OCI-LY7 (cell line): ENCODE results near the gene TLCD5. TPM values are rescaled to one million over a fixed set of nuclear protein-coding genes. Genes with fewer than 3 reads are reported as not detected.

Experiments used
- BruUV-seq: library from RNA; stranded (reverse); fragments of 400-500 nt; replicated peaks from 2 replicates; lab custom pipeline; 2021; lab: Mats Ljungman, UMichigan
- CTCF ChIA-PET: fragments of 300-600 bp; sonication (Branson Sonifier 250); formaldehyde crosslinking; loops from one replicate; lab custom pipeline; 2022; ENCODE audit warnings: antibody characterized with exemption; ENCODE audit not compliant: unreplicated experiment; lab: Charles Lee
- POLR2A ChIA-PET: fragments of 300-600 bp; sonication (Branson Sonifier 250); formaldehyde crosslinking; loops from one replicate; lab custom pipeline; 2022; ENCODE audit warnings: antibody characterized with exemption; lab: Charles Lee
- DNase-seq: peaks from one replicate; pipeline ENCODE4 v3.0.0-alpha.2; 2015; ENCODE audit warnings: low spot score
- H2AFZ ChIP-seq: fragments of 200-600 bp; sonication (generic), shearing (Covaris generic); 2 replicates; pipeline ENCODE4 v1.6.1; 2014; ENCODE audit warnings: mild to moderate bottlenecking, antibody characterized with exemption, low read length, moderate library complexity
- H3K27ac ChIP-seq: fragments of 200-600 bp; sonication (generic); 2 replicates; pipeline ENCODE4 v1.5.1; 2014; ENCODE audit warnings: mixed run types, low read depth, mild to moderate bottlenecking, moderate library complexity, low read length, inconsistent platforms; ENCODE audit not compliant: poor library complexity, severe bottlenecking
- H3K36me3 ChIP-seq: fragments of 200-600 bp; sonication (generic); 2 replicates; pipeline ENCODE4 v1.6.1; 2014; ENCODE audit warnings: mild to moderate bottlenecking, antibody characterized with exemption, low read length, moderate library complexity, mixed read lengths; ENCODE audit not compliant: insufficient read depth
- H3K4me1 ChIP-seq: fragments of 200-600 bp; sonication (generic); 2 replicates; pipeline ENCODE4 v1.5.1; 2014; ENCODE audit warnings: mild to moderate bottlenecking, low read length; ENCODE audit not compliant: insufficient read depth, poor library complexity, severe bottlenecking
- H3K4me2 ChIP-seq: fragments of 200-600 bp; sonication (generic); 2 replicates; pipeline ENCODE4 v1.6.1; 2014; ENCODE audit warnings: mild to moderate bottlenecking, low read length
- H3K4me3 ChIP-seq: fragments of 200-600 bp; sonication (generic); 2 replicates; pipeline ENCODE4 v1.5.1; 2014; ENCODE audit warnings: mild to moderate bottlenecking, low read depth, low read length; ENCODE audit not compliant: poor library complexity, severe bottlenecking
- H3K79me2 ChIP-seq: fragments of 200-600 bp; sonication (generic); 2 replicates; pipeline ENCODE4 v1.6.1; 2016; ENCODE audit warnings: low read depth, mild to moderate bottlenecking, low read length, moderate library complexity, mixed read lengths; ENCODE audit not compliant: insufficient read depth
- H3K9me2 ChIP-seq: fragments of 200-600 bp; sonication (generic); 2 replicates; pipeline ENCODE4 v1.6.1; 2016; ENCODE audit warnings: mild to moderate bottlenecking, low read length, mixed read lengths; ENCODE audit not compliant: insufficient read depth
- H3K9me3 ChIP-seq: fragments of 200-600 bp; sonication (generic); 2 replicates; pipeline ENCODE4 v1.6.1; 2014; ENCODE audit warnings: mild to moderate bottlenecking, mixed run types, low read length, mixed read lengths
- H4K20me1 ChIP-seq: fragments of 200-600 bp; sonication (generic); 2 replicates; pipeline ENCODE4 v1.6.1; 2014; ENCODE audit warnings: mild to moderate bottlenecking, antibody characterized with exemption, low read length, moderate library complexity, mixed read lengths; ENCODE audit not compliant: insufficient read depth
- CTCF ChIP-seq: fragments of 200-600 bp; sonication (generic); conservative IDR thresholded peaks from 2 replicates; pipeline ENCODE4 v1.5.1; 2014; ENCODE audit warnings: mild to moderate bottlenecking, antibody characterized with exemption, low read length, moderate library complexity, mixed read lengths
- EZH2phosphoT487 ChIP-seq: fragments of 200-600 bp; sonication (generic); IDR thresholded peaks from 2 replicates; pipeline ENCODE4 v1.6.1; 2018; ENCODE audit warnings: low read depth, borderline replicate concordance, mild to moderate bottlenecking, mixed run types, antibody characterized with exemption, low read length, moderate library complexity, mixed read lengths
- intact Hi-C: fragments of 100-400 bp; cut with micrococcal nuclease; formaldehyde crosslinking; loops from one replicate; pipeline ENCODE4 v1.10.0; 2022; ENCODE audit not compliant: unreplicated experiment
- total RNA-seq, 2 experiments: library from RNA; depleted of rRNA in 1 of 2; stranded (reverse); fragments of >200 nt in 1 of 2; shearing (Covaris generic) in 1 of 2; gene quantifications; 2 replicates each; pipeline ENCODE4 v1.2.3, GENCODE V29; 2014 to 2022

Gene TLCD5
- total RNA-seq, 2 experiments from 2014 or later = 0.60 TPM; not detected in 1

DNA sequence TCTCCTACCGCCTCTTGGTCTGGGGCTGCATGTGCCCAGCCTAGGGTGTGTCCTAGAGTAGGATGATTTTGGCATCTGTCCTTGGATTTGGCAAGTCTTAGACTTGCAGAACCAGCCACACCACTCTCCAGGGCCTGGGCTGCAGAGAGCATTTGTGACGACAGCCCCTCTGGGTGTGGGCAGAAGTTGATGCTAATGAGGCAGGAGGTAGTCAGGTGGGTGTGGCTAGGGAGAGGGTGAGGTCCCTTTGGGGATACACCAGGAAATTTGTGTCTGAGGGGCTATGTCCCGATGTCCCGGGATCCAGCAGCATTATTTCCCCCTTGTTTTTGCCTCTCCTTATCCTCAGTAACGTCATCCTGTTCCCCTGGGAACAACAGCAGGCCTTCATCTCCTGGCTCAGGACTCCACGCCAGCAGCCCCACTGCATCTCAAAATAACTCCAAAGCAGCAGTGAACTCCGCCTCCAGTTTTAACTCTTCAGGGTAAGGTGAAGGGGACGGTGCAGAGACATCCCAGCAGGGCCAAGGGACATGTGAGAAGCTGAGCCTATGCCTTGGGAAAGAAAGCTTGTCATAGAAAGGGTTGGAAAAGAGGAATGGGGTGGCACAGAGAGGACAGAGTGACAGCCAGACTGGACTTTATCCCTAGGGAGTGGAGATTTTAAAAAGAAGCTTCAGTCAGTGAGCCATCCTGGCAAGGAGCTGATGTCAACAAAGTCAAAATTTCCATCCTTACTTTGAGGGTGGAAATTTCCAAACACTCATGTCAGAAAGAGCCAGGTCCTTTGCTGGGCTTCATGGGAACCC lies 8.0 kb upstream of the TLCD5 start:
- no peak overlapping the region for H3K4me3 ChIP-seq
- no peaks in the 10 kb centered on the region for H4K20me1 ChIP-seq
- no peak overlapping the region for H2AFZ ChIP-seq
- intact Hi-C loops = no loop called here
- H3K4me1 ChIP-seq = no peaks in the 10 kb centered on the region
- H3K27ac ChIP-seq = no peak overlapping the region
- no peaks in the 10 kb centered on the region for H3K36me3 ChIP-seq
- H3K9me2 ChIP-seq = no peaks in the 10 kb centered on the region
- BruUV-seq = no TSS peak
- DNase-seq = no peak
- H3K9me3 ChIP-seq = no peaks in the 10 kb centered on the region
- ChIA-PET POLR2A (interaction anchor here (0.6 kb wide), 1 partner anchor 402 kb away, joined by 3 read pairs; no protein-coding TSS in a partner anchor), CTCF (no interaction called here)
- no peaks in the 10 kb centered on the region for H3K79me2 ChIP-seq
- no peak overlapping the region for H3K4me2 ChIP-seq
- TF ChIP-seq EZH2phosphoT487 (no peak), CTCF (no peak)

- no TSS peak for BruUV-seq
- no peak overlapping the region for H2AFZ ChIP-seq
- H3K79me2 ChIP-seq = no peaks in the 10 kb centered on the region
- no peaks in the 10 kb centered on the region for H4K20me1 ChIP-seq
- POLR2A ChIA-PET = interaction anchor here (0.6 kb wide), 2 partner anchors 132 to 402 kb away, joined by 3 to 5 read pairs; no protein-coding TSS in a partner anchor
- intact Hi-C loops = no loop called here
- no peak for DNase-seq
- H3K9me2 ChIP-seq = no peaks in the 10 kb centered on the region
- no peaks in the 10 kb centered on the region for H3K9me3 ChIP-seq
- no peak overlapping the region for H3K27ac ChIP-seq
- TF ChIP-seq CTCF = no peak
- no peak for TF ChIP-seq EZH2phosphoT487
- no peak overlapping the region for H3K4me2 ChIP-seq
- no peaks in the 10 kb centered on the region for H3K36me3 ChIP-seq
- H3K4me3 ChIP-seq = no peak overlapping the region
- H3K4me1 ChIP-seq = no peaks in the 10 kb centered on the region
- CTCF ChIA-PET = no interaction called here
These were observed 7.2 kb upstream of the TLCD5 start for GRCh38 chr11:120317689-120318480.
